ENCODE measurements around the gene KRT32.
A peak's percentile ranks its signal among the peaks of the same experiment; 100 is the strongest.

The KRT32 gene

GRCh38 chr17:41416479-41416878 lies 50.7 kb downstream of the KRT32 start:
- Histone ChIP-seq H3K4me3 (ENCODE audit: low read depth, low read length) (no peak overlapping the region), H3K27ac (no peak overlapping the region)

GRCh38 chr17:41415833-41416335 lies 51.3 kb downstream of the KRT32 start:
- in situ Hi-C loops (cut with HindIII; ENCODE audit: low pct_ligation_motif_present, low sequenced_read_pairs): no loop called here
- peak; percentile 23 for DNase-seq
- Histone ChIP-seq H3K27ac (no peak overlapping the region), H3K36me3 (replicated peaks) (no peaks in the 10 kb centered on the region), H3K27me3 (replicated peaks) (no peaks in the 10 kb centered on the region), H3K4me3 (ENCODE audit: low read depth, low read length) (no peak overlapping the region)
- no peak for TF ChIP-seq CTCF (IDR thresholded peaks at IDR 0.05; ENCODE audit: low read depth, low read length, missing control alignments)

More at GRCh38 chr17:41416479-41416878, 50.7 kb downstream of the KRT32 start:
- no peak for TF ChIP-seq CTCF (IDR thresholded peaks at IDR 0.05; ENCODE audit: low read depth, low read length, missing control alignments)
- in situ Hi-C loops (cut with HindIII; ENCODE audit: low pct_ligation_motif_present, low sequenced_read_pairs): no loop called here
- Histone ChIP-seq H3K36me3 (replicated peaks) (no peaks in the 10 kb centered on the region), H3K27me3 (replicated peaks) (no peaks in the 10 kb centered on the region)
- no peak for DNase-seq

GRCh38 chr17:41415411-41415810 lies 51.8 kb downstream of the KRT32 start:
- no peak overlapping the region for H3K27ac ChIP-seq
- in situ Hi-C loops (cut with HindIII; ENCODE audit: low pct_ligation_motif_present, low sequenced_read_pairs): no loop called here

GRCh38 chr17:41413982-41414381 lies 53.2 kb downstream of the KRT32 start:
- Histone ChIP-seq H3K27ac (no peak overlapping the region), H3K4me3 (ENCODE audit: low read depth, low read length) (no peak overlapping the region), H3K27me3 (replicated peaks) (no peaks in the 10 kb centered on the region), H3K36me3 (replicated peaks) (no peaks in the 10 kb centered on the region)
- DNase-seq: no peak
- no peak for TF ChIP-seq CTCF (IDR thresholded peaks at IDR 0.05; ENCODE audit: low read depth, low read length, missing control alignments)
- in situ Hi-C loops (cut with HindIII; ENCODE audit: low pct_ligation_motif_present, low sequenced_read_pairs): no loop called here

More at GRCh38 chr17:41415411-41415810, 51.8 kb downstream of the KRT32 start:
- TF ChIP-seq CTCF (IDR thresholded peaks at IDR 0.05; ENCODE audit: low read depth, low read length, missing control alignments): no peak
- Histone ChIP-seq H3K36me3 (replicated peaks) (no peaks in the 10 kb centered on the region), H3K4me3 (ENCODE audit: low read depth, low read length) (no peak overlapping the region), H3K27me3 (replicated peaks) (no peaks in the 10 kb centered on the region)
- no peak for DNase-seq

GRCh38 chr17:41413353-41413957 lies 53.7 kb downstream of the KRT32 start:
- H3K27ac ChIP-seq: no peak overlapping the region
- DNase-seq: no peak
- no peak for TF ChIP-seq CTCF (IDR thresholded peaks at IDR 0.05; ENCODE audit: low read depth, low read length, missing control alignments)
- no peak overlapping the region for H3K4me3 ChIP-seq (ENCODE audit: low read depth, low read length)
- in situ Hi-C loops (cut with HindIII; ENCODE audit: low pct_ligation_motif_present, low sequenced_read_pairs): no loop called here
- H3K27me3 ChIP-seq (replicated peaks): no peaks in the 10 kb centered on the region
- no peaks in the 10 kb centered on the region for H3K36me3 ChIP-seq (replicated peaks)

Data from brain microvascular endothelial cell (primary cell).